KMS-11 (cell line): ENCODE measurements around the gene DOK6.

Experiments used
- H2AFZ ChIP-seq: fragments of 200-600 bp; sonication (generic); 2 replicates; pipeline ENCODE4 v1.6.1; 2016; ENCODE audit warnings: antibody characterized with exemption, mixed run types, low read depth
- H3K27ac ChIP-seq: fragments of 200-600 bp; sonication (generic); 2 replicates; pipeline ENCODE4 v1.6.1; 2016; ENCODE audit warnings: mild to moderate bottlenecking, mixed run types
- H3K27me3 ChIP-seq: fragments of 200-600 bp; sonication (generic); 2 replicates; pipeline ENCODE4 v1.6.1; 2017; ENCODE audit warnings: mild to moderate bottlenecking, low read depth, mixed run types, moderate library complexity; ENCODE audit not compliant: insufficient read depth
- H3K36me3 ChIP-seq: fragments of 200-600 bp; sonication (generic); 2 replicates; pipeline ENCODE4 v1.6.1; 2017; ENCODE audit warnings: mild to moderate bottlenecking, mixed run types; ENCODE audit not compliant: insufficient read depth
- H3K4me1 ChIP-seq: fragments of 200-600 bp; sonication (generic); 2 replicates; pipeline ENCODE4 v1.6.1; 2016; ENCODE audit warnings: mild to moderate bottlenecking, low read depth, mixed run types; ENCODE audit not compliant: poor library complexity, severe bottlenecking
- H3K4me2 ChIP-seq: fragments of 200-600 bp; sonication (generic); 2 replicates; pipeline ENCODE4 v1.7.0; 2016; ENCODE audit warnings: mild to moderate bottlenecking, mixed run types
- H3K4me3 ChIP-seq: fragments of 200-600 bp; sonication (generic); IDR thresholded peaks from 2 replicates; pipeline ENCODE4 v1.6.1; 2017; ENCODE audit warnings: low read depth, low read length, mixed read lengths; ENCODE audit not compliant: insufficient read depth
- H3K79me2 ChIP-seq: fragments of 200-600 bp; sonication (generic); 2 replicates; pipeline ENCODE4 v1.6.1; 2016; ENCODE audit warnings: low read depth, mixed run types; ENCODE audit not compliant: insufficient read depth
- H3K9ac ChIP-seq: fragments of 200-600 bp; sonication (generic); 2 replicates; pipeline ENCODE4 v1.6.1; 2016; ENCODE audit warnings: mild to moderate bottlenecking, mixed run types
- H4K20me1 ChIP-seq: fragments of 200-600 bp; sonication (generic); 2 replicates; pipeline ENCODE4 v1.6.1; 2016; ENCODE audit warnings: mild to moderate bottlenecking, mixed run types; ENCODE audit not compliant: insufficient read depth
- CTCF ChIP-seq: fragments of 200-600 bp; sonication (generic); conservative IDR thresholded peaks from 2 replicates; pipeline ENCODE4 v1.6.1; 2017; ENCODE audit warnings: low read depth, mild to moderate bottlenecking, antibody characterized with exemption, low read length, moderate library complexity, mixed read lengths

DOK6 gene

GRCh38 chr18:69588301-69588700 is 187.6 kb downstream of the DOK6 start:
- Histone ChIP-seq H3K4me3 (no peak overlapping the region), H2AFZ (no peak overlapping the region), H3K27ac (no peak overlapping the region), H4K20me1 (no peaks in the 10 kb centered on the region), H3K36me3 (no peaks in the 10 kb centered on the region), H3K4me2 (no peak overlapping the region), H3K4me1 (no peaks in the 10 kb centered on the region), H3K79me2 (no peaks in the 10 kb centered on the region), H3K27me3 (no peaks in the 10 kb centered on the region), H3K9ac (no peak overlapping the region)
- no peak for TF ChIP-seq CTCF

- no peak overlapping the region for H3K4me2 ChIP-seq
- no peaks in the 10 kb centered on the region for H4K20me1 ChIP-seq
- no peaks in the 10 kb centered on the region for H3K79me2 ChIP-seq
- H3K36me3 ChIP-seq = no peaks in the 10 kb centered on the region
- H3K9ac ChIP-seq = no peak overlapping the region
- H3K4me1 ChIP-seq = no peaks in the 10 kb centered on the region
- H3K27me3 ChIP-seq = no peaks in the 10 kb centered on the region
- no peak overlapping the region for H2AFZ ChIP-seq
- no peak overlapping the region for H3K4me3 ChIP-seq
- no peak for TF ChIP-seq CTCF
- no peak overlapping the region for H3K27ac ChIP-seq
Measured at GRCh38 chr18:69590150-69590549, 189.5 kb downstream of the DOK6 start.

- Histone ChIP-seq H3K4me2 (no peak overlapping the region), H3K27me3 (no peaks in the 10 kb centered on the region), H2AFZ (no peak overlapping the region), H3K4me3 (no peak overlapping the region), H3K27ac (no peak overlapping the region), H3K79me2 (no peaks in the 10 kb centered on the region), H3K36me3 (no peaks in the 10 kb centered on the region), H4K20me1 (no peaks in the 10 kb centered on the region), H3K4me1 (no peaks in the 10 kb centered on the region), H3K9ac (no peak overlapping the region)
- no peak for TF ChIP-seq CTCF
Measured at GRCh38 chr18:69596345-69596744, 195.7 kb downstream of the DOK6 start.

- H3K4me1 ChIP-seq = no peaks in the 10 kb centered on the region
- no peak for TF ChIP-seq CTCF
- no peak overlapping the region for H2AFZ ChIP-seq
- no peak overlapping the region for H3K4me3 ChIP-seq
- no peak overlapping the region for H3K9ac ChIP-seq
- no peaks in the 10 kb centered on the region for H3K36me3 ChIP-seq
- H3K4me2 ChIP-seq = no peak overlapping the region
- no peaks in the 10 kb centered on the region for H4K20me1 ChIP-seq
- H3K79me2 ChIP-seq = no peaks in the 10 kb centered on the region
- no peak overlapping the region for H3K27ac ChIP-seq
- no peaks in the 10 kb centered on the region for H3K27me3 ChIP-seq
Measured at GRCh38 chr18:69597561-69597960, 196.9 kb downstream of the DOK6 start.

- no peaks in the 10 kb centered on the region for H3K27me3 ChIP-seq
- no peak overlapping the region for H3K4me2 ChIP-seq
- no peak overlapping the region for H3K27ac ChIP-seq
- no peaks in the 10 kb centered on the region for H4K20me1 ChIP-seq
- no peaks in the 10 kb centered on the region for H3K36me3 ChIP-seq
- no peak overlapping the region for H3K9ac ChIP-seq
- no peak overlapping the region for H3K4me3 ChIP-seq
- H3K4me1 ChIP-seq = no peaks in the 10 kb centered on the region
- H3K79me2 ChIP-seq = no peaks in the 10 kb centered on the region
- no peak overlapping the region for H2AFZ ChIP-seq
- no peak for TF ChIP-seq CTCF
Measured at GRCh38 chr18:69599377-69599776, 198.7 kb downstream of the DOK6 start.
